ENCODE measurements around the gene MKLN1.
"Not testable (repeated sequence)": the region's sequence is repeated elsewhere in the genome, so short reads cannot be mapped to it uniquely, and the experiment has no call there.

The MKLN1 gene

DNA sequence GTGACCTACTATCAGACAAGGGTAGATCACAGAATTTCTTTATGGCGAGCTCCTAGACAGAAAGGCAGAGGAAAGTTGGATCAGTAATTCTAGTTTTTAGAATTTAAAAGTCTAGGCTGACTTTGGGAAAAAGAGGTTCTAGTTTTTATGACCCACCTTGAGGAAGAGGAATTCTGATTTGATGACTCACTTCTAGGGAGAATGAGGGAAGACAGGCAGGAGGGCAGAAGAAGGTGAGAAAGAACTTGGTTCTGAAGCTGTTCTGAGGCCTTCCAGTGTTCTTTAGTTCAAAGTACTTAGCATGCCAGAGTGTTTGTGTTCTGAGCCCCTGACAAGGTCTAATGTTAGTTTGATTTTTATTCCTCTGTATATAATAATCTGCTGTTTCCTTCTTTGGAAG, 131.6 kb downstream of the MKLN1 start:
- Mint-ChIP-seq H3K27me3 (ENCODE audit: low read depth) (no peaks in the 10 kb centered on the region), H3K27ac (no peak overlapping the region), H3K36me3 (ENCODE audit: low read depth) (peaks cover 18% of the 10 kb centered on the region), H3K9me3 (no peaks in the 10 kb centered on the region), H3K4me1 (ENCODE audit: low read depth) (peaks cover 2% of the 10 kb centered on the region), H3K4me3 (no peak overlapping the region)
- DNase-seq (ENCODE audit: low spot score), result no peak

DNA sequence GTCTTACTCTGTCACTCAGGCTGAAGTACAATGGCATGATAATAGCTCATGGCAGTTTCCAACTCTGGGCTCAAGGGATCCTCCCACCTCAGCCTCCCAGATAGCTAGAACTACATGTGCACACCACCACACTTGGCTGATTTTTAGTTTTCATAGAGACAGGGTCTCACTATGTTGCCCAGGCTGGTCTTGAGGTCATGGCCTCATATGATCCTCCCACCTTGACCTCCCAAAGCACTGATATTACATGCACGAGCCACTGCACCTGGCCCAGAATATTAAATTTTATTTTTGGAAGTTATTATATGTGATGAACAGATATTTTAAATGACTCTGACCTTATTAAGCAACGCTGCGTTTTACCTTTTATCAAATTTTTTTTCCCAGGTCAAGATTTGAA, 134.4 kb downstream of the MKLN1 start:
- Mint-ChIP-seq H3K9me3 (no peaks in the 10 kb centered on the region), H3K27me3 (ENCODE audit: low read depth) (no peaks in the 10 kb centered on the region), H3K4me3 (no peak overlapping the region), H3K36me3 (ENCODE audit: low read depth) (peaks cover 18% of the 10 kb centered on the region), H3K4me1 (ENCODE audit: low read depth) (peaks cover 2% of the 10 kb centered on the region), H3K27ac (no peak overlapping the region)
- no peak for DNase-seq (ENCODE audit: low spot score)

- H3K27ac Mint-ChIP-seq, result not testable (repeated sequence)
- H3K36me3 Mint-ChIP-seq (ENCODE audit: low read depth), result peaks cover 24% of the 10 kb centered on the region
Observed at GRCh38 chr7:131462715-131463114, 135.0 kb downstream of the MKLN1 start.

DNA sequence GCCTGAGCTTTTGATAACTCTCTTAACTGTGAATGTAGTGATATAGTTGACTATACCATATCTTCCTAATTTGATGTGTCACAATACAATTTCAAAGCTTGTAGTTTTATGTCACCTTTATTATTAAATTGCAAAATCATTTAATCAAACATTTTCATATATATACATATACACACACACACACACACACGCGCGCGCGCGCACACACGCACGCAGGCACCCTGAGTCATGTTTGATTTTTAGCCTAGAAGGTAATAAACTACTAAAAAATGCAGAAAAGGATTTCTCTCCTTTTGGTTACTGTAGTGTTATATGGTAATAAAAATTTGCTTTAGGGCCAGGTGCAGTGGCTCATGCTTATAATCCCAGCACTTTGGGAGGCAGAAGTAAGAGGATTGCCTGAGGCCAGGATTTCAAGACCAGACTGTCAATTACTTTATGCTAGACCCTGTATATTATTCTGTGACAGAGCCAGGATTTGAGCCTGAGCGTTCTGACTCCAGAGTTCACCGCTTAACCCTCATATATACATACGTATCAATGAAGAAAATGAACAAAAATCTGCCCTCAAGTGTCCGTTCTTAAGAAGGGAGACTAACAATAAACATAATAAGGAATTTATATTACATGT, 139.2 kb downstream of the MKLN1 start:
- Mint-ChIP-seq H3K27me3 (ENCODE audit: low read depth) (no peaks in the 10 kb centered on the region), H3K27ac (no peak overlapping the region), H3K4me3 (no peak overlapping the region), H3K9me3 (no peaks in the 10 kb centered on the region), H3K36me3 (ENCODE audit: low read depth) (peaks cover 32% of the 10 kb centered on the region), H3K4me1 (ENCODE audit: low read depth) (no peaks in the 10 kb centered on the region)
- no peak for DNase-seq (ENCODE audit: low spot score)

More at GRCh38 chr7:131462715-131463114, 135.0 kb downstream of the MKLN1 start:
- not testable (repeated sequence) for DNase-seq (ENCODE audit: low spot score); H3K27me3 Mint-ChIP-seq (ENCODE audit: low read depth); H3K4me1 Mint-ChIP-seq (ENCODE audit: low read depth); H3K9me3 Mint-ChIP-seq; H3K4me3 Mint-ChIP-seq

DNA sequence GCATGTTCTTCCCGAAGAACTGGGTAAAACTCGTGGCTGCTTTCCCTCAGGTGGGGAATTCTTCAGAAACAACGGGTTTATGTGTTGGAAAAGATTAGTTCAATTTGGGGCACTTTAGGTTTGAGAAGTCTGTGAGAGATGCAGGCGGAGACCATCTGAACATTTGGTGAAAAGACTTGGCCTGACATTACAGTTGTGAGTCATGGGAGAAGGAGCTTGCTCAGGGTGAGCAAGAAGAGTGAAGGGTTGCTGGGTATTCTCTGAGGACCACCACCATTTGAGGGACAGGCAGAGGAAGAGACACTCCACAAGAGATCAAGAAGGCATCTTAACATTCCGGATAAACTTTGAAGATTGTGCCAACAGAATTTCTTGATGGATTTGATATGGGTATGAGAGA, 140.1 kb downstream of the MKLN1 start:
- H3K4me1 Mint-ChIP-seq (ENCODE audit: low read depth), result no peaks in the 10 kb centered on the region

DNA sequence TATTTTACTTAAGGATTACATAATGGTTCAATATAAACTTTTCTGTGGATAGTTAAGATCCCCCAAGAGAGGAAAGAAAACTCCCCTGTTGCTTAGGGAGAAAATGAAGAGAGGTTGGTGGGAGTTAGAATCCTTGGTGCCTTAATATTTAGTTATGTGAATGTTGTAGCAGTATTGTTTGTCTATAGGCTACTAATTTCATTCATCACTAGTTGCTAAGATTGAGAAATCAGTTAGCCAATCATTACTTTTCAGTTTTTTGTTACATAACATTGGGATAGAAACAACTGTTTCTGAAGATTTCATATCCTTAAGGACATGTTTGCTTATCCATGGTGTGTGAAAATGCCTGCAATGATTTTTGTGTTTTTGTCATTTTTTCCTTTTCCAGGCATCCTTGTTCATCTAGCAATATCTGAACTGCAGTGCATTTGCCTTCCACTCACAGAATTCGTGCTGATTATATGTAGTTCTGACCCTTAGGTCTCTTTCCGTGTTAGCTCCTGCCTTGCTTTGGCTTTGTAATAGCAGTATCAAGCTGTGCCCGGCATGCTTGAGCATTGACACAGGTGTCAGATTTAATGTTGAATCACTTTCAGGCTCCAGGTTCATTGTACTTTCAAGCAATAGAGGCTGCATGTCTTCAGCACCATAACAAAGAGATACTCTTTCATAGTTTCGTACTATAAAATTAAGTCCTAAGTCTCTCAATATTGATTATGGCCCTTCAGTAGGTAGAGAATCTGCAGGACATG, 143.8 kb downstream of the MKLN1 start:
- H3K27ac Mint-ChIP-seq, result no peak overlapping the region
- H3K36me3 Mint-ChIP-seq (ENCODE audit: low read depth), result peaks cover 35% of the 10 kb centered on the region
- no peaks in the 10 kb centered on the region for H3K27me3 Mint-ChIP-seq (ENCODE audit: low read depth)
- H3K4me1 Mint-ChIP-seq (ENCODE audit: low read depth), result no peaks in the 10 kb centered on the region
- no peaks in the 10 kb centered on the region for H3K9me3 Mint-ChIP-seq
- no peak for DNase-seq (ENCODE audit: low spot score)
- no peak overlapping the region for H3K4me3 Mint-ChIP-seq

More for the DNA sequence above, 140.1 kb downstream of the MKLN1 start:
- no peaks in the 10 kb centered on the region for H3K9me3 Mint-ChIP-seq
- no peaks in the 10 kb centered on the region for H3K27me3 Mint-ChIP-seq (ENCODE audit: low read depth)
- no peak overlapping the region for H3K4me3 Mint-ChIP-seq
- peaks cover 37% of the 10 kb centered on the region for H3K36me3 Mint-ChIP-seq (ENCODE audit: low read depth)
- DNase-seq (ENCODE audit: low spot score), result no peak
- H3K27ac Mint-ChIP-seq, result no peak overlapping the region

GRCh38 chr7:131476740-131477139, 149.1 kb downstream of the MKLN1 start:
- Mint-ChIP-seq H3K4me1 (ENCODE audit: low read depth) (peaks cover 2% of the 10 kb centered on the region), H3K9me3 (no peaks in the 10 kb centered on the region), H3K27me3 (ENCODE audit: low read depth) (no peaks in the 10 kb centered on the region), H3K36me3 (ENCODE audit: low read depth) (peaks cover 20% of the 10 kb centered on the region), H3K4me3 (no peak overlapping the region), H3K27ac (no peak overlapping the region)
- no peak for DNase-seq (ENCODE audit: low spot score)

DNA sequence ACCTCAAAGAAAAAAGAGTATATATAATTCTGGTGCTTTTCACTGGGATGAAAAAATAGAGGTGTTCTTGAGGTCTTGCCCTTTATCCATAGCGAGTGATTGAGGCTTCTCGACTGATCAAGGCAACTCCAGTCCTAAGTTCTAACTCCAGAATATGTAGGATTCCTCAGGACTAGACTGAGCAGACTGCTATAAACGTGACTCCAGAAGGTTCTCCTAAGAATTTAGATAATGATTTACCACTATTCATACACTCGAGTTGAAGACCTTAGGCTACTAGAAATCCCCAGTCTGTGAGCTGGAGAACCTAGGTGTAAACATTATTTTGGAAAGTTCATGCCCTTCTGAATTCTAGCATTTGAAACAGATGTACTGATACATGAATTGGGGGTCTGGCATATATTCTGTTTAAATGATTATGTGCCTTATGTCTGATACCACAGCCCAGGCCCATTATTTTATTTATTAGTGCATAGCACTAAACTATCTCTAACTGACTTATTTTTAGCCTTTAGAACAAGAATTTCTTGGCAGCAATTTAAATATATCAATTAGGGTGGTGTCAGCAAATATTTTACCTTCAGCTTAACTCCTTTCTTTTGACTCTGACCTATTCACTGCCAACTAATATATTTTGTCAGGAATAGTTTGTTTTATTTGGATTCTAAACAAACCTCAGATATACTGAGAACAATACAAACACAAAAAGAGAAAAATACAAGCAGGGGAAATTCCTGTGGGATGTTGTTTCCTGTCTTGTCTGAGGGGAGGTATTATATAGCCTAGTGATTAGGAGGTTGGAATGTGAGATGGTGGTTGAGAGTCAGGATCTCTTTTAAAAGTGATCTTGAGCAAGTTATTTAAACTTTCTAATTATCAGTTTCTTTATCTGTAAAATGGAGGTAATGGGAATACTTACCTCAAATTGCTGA, 153.0 kb downstream of the MKLN1 start:
- Mint-ChIP-seq H3K9me3 (no peaks in the 10 kb centered on the region), H3K4me1 (ENCODE audit: low read depth) (peaks cover 6% of the 10 kb centered on the region), H3K27me3 (ENCODE audit: low read depth) (no peaks in the 10 kb centered on the region), H3K4me3 (no peak overlapping the region), H3K36me3 (ENCODE audit: low read depth) (peaks cover 7% of the 10 kb centered on the region), H3K27ac (no peak overlapping the region)
- DNase-seq (ENCODE audit: low spot score), result no peak

- no peaks in the 10 kb centered on the region for H3K27me3 Mint-ChIP-seq (ENCODE audit: low read depth)
- peaks cover 7% of the 10 kb centered on the region for H3K36me3 Mint-ChIP-seq (ENCODE audit: low read depth)
- H3K9me3 Mint-ChIP-seq, result no peaks in the 10 kb centered on the region
- peaks cover 6% of the 10 kb centered on the region for H3K4me1 Mint-ChIP-seq (ENCODE audit: low read depth)
- DNase-seq (ENCODE audit: low spot score), result no peak
- H3K4me3 Mint-ChIP-seq, result no peak overlapping the region
- no peak overlapping the region for H3K27ac Mint-ChIP-seq
Observed at GRCh38 chr7:131482800-131483199, 155.1 kb downstream of the MKLN1 start.

DNA sequence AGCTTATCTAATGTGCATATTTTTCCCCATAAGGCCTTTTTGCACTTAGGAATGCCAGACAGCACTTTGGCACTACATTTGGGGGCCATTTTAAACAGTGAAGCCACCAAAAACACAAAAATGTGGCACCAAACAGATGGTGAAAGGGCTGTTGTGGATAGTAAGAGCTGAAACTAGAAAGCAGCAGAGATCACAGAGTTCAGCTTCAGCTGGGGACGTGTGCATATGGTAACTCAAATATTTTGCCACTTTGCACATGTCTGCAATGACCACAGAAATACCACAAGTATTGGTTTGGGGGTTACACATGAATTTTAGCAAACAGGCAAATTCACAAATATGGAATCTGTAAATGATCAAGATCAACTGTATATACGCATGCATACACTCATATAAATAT, 155.9 kb downstream of the MKLN1 start:
- H3K27me3 Mint-ChIP-seq (ENCODE audit: low read depth), result no peaks in the 10 kb centered on the region
- H3K4me3 Mint-ChIP-seq, result no peak overlapping the region
- peaks cover 6% of the 10 kb centered on the region for H3K4me1 Mint-ChIP-seq (ENCODE audit: low read depth)
- no peak for DNase-seq (ENCODE audit: low spot score)
- H3K36me3 Mint-ChIP-seq (ENCODE audit: low read depth), result peaks cover 12% of the 10 kb centered on the region
- H3K27ac Mint-ChIP-seq, result no peak overlapping the region
- no peaks in the 10 kb centered on the region for H3K9me3 Mint-ChIP-seq

- Mint-ChIP-seq H3K4me1 (ENCODE audit: low read depth) (peaks cover 4% of the 10 kb centered on the region), H3K27ac (no peak overlapping the region)
Observed at GRCh38 chr7:131486346-131486745, 158.7 kb downstream of the MKLN1 start.

GRCh38 chr7:131487217-131487616, 159.5 kb downstream of the MKLN1 start:
- H3K36me3 Mint-ChIP-seq (ENCODE audit: low read depth), result peaks cover 13% of the 10 kb centered on the region
- no peaks in the 10 kb centered on the region for H3K27me3 Mint-ChIP-seq (ENCODE audit: low read depth)
- no peaks in the 10 kb centered on the region for H3K9me3 Mint-ChIP-seq
- peaks cover 4% of the 10 kb centered on the region for H3K4me1 Mint-ChIP-seq (ENCODE audit: low read depth)
- DNase-seq (ENCODE audit: low spot score), result no peak
- H3K4me3 Mint-ChIP-seq, result no peak overlapping the region
- H3K27ac Mint-ChIP-seq, result no peak overlapping the region

More at GRCh38 chr7:131486346-131486745, 158.7 kb downstream of the MKLN1 start:
- no peak for DNase-seq (ENCODE audit: low spot score)
- peaks cover 14% of the 10 kb centered on the region for H3K36me3 Mint-ChIP-seq (ENCODE audit: low read depth)
- no peaks in the 10 kb centered on the region for H3K27me3 Mint-ChIP-seq (ENCODE audit: low read depth)
- H3K9me3 Mint-ChIP-seq, result no peaks in the 10 kb centered on the region
- H3K4me3 Mint-ChIP-seq, result no peak overlapping the region

DNA sequence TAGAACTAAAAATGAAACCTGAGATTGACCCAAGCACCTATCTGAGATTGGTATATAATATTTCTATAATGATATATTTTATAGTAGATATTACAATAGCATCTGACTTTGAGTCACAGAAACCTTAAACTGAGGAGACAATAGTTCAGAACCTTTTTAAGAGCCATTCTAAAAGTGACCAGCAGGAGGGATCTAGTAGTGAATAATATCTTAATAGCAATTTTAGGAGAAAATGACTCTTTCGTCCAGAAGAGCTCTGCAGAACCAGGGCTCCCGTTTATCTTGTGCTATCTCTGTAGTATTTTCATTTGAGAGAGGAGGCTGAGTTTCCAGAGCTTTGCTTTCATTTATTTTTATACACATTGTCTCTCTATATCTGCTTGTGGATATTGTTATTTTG, 160.7 kb downstream of the MKLN1 start:
- H3K36me3 Mint-ChIP-seq (ENCODE audit: low read depth), result peaks cover 13% of the 10 kb centered on the region
- peaks cover 2% of the 10 kb centered on the region for H3K4me1 Mint-ChIP-seq (ENCODE audit: low read depth)
- no peak overlapping the region for H3K4me3 Mint-ChIP-seq
- H3K27ac Mint-ChIP-seq, result no peak overlapping the region
- no peak for DNase-seq (ENCODE audit: low spot score)
- no peaks in the 10 kb centered on the region for H3K27me3 Mint-ChIP-seq (ENCODE audit: low read depth)
- H3K9me3 Mint-ChIP-seq, result no peaks in the 10 kb centered on the region

GRCh38 chr7:131489196-131489595, 161.5 kb downstream of the MKLN1 start:
- Mint-ChIP-seq H3K4me3 (no peak overlapping the region), H3K27ac (no peak overlapping the region), H3K9me3 (no peaks in the 10 kb centered on the region), H3K36me3 (ENCODE audit: low read depth) (peaks cover 13% of the 10 kb centered on the region), H3K27me3 (ENCODE audit: low read depth) (no peaks in the 10 kb centered on the region), H3K4me1 (ENCODE audit: low read depth) (no peaks in the 10 kb centered on the region)
- DNase-seq (ENCODE audit: low spot score), result no peak

Measured in T-helper 2 cell treated with Interferon-gamma antibody and Interleukin-4, amounts not matched to agents 5 μg/mL and 100 μg/mL, for 36 hours (primary cell).